GM18508 (cell line): ENCODE measurements around the gene GALNT13.

ENCODE experiments used
- ATAC-seq: cut with Tn5 transposase; IDR thresholded peaks from one replicate; pipeline ENCODE4 v1.9.1; 2021; ENCODE audit warnings: moderate number of reproducible peaks; ENCODE audit not compliant: insufficient read depth, unreplicated experiment

GALNT13 gene

GRCh38 chr2:154097833-154098398 is 226.2 kb downstream of the GALNT13 start:
- ATAC-seq: no peak

- no peak for ATAC-seq
These were observed 249.0 kb downstream of the GALNT13 start for GRCh38 chr2:154120706-154121105.

GRCh38 chr2:154125891-154126290 is 254.2 kb downstream of the GALNT13 start:
- ATAC-seq: no peak

- ATAC-seq: no peak
These were observed 259.1 kb downstream of the GALNT13 start for GRCh38 chr2:154130821-154131220.

GRCh38 chr2:154132827-154133226 is 261.1 kb downstream of the GALNT13 start:
- ATAC-seq: no peak

DNA sequence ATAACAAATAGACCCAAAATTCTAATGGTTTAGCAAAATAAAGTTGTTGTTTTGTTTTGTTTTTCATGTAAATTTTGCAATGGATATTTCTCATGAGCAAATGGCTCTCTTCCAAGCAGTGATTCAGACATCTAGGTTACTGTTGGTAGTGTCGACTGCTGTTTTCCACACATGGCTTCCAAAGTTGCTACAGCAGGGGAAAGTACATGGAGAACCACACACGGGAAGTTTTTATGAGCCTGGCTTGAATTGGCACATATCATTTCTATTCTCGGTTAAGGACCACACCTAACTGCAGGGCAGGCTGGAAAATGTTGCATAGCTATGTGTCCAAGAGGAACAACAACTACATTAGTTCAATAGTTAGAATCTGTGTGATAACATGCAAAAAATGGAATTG is 262.1 kb downstream of the GALNT13 start:
- no peak for ATAC-seq

DNA sequence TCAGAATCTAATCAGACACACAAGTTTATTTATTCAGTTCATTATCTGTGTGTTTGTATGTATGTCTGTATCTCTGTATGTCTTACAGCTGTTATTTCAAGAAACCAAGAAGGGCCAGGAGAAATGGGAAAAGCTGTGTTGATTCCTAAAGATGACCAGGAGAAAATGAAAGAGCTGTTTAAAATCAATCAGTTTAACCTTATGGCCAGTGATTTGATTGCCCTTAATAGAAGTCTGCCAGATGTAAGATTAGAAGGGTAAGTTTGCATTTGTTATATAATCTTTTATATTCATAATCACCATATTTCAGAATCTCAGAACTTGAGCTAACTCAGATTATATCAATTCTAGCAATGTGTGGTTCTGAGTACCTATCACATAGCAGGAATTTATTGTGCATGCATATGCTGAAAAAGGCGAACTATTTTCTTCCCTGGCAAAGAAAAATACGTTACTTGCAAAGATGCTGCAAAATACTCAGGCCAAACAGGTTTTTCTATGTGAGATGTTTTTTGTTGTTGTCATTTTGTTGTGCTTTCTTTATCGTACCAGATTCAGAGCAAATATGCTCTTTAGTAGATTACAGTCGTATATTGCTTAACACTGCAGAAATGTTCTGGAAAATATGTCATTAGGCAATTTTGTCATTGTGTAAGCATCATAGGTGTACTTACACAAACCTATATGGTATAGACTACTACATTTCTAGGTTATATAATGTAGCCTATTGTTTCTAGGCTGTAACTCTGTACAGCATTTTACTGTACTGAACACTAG is 268.7 kb downstream of the GALNT13 start:
- ATAC-seq: no peak

- no peak for ATAC-seq
These were observed 270.8 kb downstream of the GALNT13 start for GRCh38 chr2:154142480-154142879.

GRCh38 chr2:154143105-154143504 is 271.4 kb downstream of the GALNT13 start:
- ATAC-seq: no peak

GRCh38 chr2:154158101-154158500 is 286.4 kb downstream of the GALNT13 start:
- ATAC-seq: no peak

DNA sequence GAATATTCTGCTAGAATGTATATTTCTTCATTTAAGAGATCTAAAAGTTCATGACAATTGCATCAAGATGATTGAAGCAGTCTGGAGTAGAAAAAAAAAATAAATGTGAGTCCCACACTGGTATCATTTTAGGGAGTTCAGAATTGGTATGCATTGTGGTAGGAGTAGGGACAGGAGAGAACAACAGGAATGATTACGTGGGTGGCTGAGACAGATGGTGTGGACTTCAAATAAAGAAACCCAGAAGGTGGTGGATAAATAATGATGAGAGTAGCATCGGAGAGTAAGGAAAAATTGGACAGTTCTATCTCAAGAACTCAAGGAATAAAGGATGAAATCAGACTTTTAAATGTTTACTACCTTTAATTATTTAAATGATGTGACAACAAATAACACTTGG is 289.6 kb downstream of the GALNT13 start:
- ATAC-seq: no peak

DNA sequence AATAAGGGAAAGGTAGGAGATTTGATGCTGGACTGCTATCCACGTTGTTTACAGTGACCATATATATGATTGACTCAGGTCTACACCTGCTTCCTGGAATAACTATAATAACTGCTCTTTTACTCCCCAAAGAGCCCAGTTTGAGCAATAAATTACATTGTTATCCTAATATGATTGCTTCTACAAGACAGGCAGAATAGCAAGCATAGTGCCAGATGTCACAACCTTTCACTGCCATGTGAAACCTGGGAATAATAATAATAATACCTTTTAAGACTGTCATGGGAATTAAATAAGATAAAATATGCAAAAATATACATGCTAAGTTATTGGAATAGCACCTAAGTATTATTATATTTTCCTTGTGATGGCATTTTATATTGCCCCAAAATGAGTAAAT is 298.7 kb downstream of the GALNT13 start:
- ATAC-seq: no peak

DNA sequence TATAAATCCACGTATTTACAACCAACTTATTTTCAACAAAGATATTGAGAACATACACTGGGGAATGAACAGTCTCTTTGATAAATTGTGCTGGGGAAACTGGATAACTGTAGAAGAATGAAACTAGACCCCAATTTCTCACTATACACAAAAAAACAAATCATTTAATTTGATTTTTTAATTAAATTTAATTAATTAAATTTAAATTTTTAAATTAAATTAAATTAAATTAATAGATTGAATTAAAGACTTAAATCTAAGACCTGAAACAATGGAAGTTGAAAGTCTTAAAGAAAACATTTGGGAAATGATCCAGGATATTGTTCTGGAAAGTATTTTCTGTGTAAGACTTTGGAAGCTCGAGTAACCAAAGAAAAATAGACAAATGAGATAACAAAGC is 301.4 kb downstream of the GALNT13 start:
- no peak for ATAC-seq

- ATAC-seq: no peak
These were observed 302.2 kb downstream of the GALNT13 start for GRCh38 chr2:154173919-154174318.

DNA sequence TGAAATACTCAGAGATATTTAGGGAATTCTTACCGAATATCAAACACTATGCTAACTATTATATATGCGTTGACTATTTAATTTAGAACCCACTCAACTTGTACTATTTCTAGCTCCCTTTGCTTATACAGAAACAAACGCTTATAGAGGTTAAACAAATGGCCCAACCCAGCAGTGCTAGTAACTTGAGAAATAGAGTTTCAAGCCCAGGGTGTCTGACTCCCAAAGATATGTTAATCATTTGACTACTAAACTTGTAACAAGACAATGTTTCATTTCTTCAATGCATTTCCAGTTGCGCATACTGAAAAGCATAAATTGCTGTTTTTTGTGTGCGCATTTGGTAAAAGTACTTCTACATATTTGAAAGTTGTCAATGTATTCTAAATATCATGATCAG is 310.3 kb downstream of the GALNT13 start:
- no peak for ATAC-seq

GRCh38 chr2:154187948-154188347 is 316.2 kb downstream of the GALNT13 start:
- ATAC-seq: no peak

- ATAC-seq: no peak
These were observed 318.2 kb downstream of the GALNT13 start for GRCh38 chr2:154189953-154190352.

DNA sequence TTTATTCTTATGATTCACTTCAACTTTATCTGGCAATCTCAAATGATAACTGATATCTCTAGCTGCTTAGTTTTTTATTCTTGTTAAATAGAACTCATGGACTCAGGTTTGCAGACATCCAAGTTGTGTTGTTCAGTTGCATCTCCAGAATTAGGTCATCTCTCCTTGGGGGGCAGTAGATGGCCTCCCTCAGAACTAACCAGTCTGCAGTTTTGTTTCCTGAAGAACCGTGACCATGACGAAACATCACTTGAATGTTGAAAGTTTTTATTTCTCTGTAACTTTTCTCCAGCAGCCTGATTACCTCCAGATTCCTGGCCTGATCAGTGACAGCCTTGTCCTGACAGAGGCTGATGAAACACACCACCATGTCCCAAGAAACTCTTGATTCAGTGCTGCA is 321.5 kb downstream of the GALNT13 start:
- ATAC-seq: no peak

GRCh38 chr2:154194909-154195643 is 323.4 kb downstream of the GALNT13 start:
- ATAC-seq: no peak

- no peak for ATAC-seq
These were observed 324.0 kb downstream of the GALNT13 start for GRCh38 chr2:154195644-154196195.

DNA sequence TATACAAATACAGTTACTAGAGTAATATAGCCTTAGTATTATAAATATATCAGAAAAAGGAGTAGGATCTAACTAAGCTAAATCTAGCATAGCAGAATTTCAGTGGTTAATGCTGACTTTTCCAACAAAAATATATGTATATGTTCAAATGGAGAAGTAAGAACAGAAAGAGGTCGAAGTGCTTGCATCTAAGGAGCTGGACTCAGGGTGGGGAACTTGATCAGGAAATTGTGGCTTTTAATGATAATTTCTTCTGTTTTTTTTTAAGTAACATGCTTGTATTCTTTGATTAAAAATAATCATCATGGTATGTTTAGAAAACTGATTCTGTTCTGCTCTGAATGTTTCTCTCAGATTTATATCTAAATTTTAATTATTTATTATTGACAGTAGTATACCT is 327.1 kb downstream of the GALNT13 start:
- no peak for ATAC-seq
